SHP77 (cell line): ENCODE measurements around the gene RCOR2.

ENCODE experiments used
- DNase-seq, 2 experiments: peaks; one replicate each; lab custom pipeline; 2025; lab: John Stamatoyannopoulos, UW

Gene RCOR2

GRCh38 chr11:63907063-63907462, 9.9 kb downstream of the RCOR2 start:
- no peak for DNase-seq

- peak in 1 of 2 experiments; percentile 13 for DNase-seq
Measured at GRCh38 chr11:63906585-63906984, 10.4 kb downstream of the RCOR2 start.

- no peak for DNase-seq
Measured at GRCh38 chr11:63906087-63906486, 10.9 kb downstream of the RCOR2 start.

GRCh38 chr11:63905179-63905578, 11.8 kb downstream of the RCOR2 start:
- DNase-seq, result no peak

DNA sequence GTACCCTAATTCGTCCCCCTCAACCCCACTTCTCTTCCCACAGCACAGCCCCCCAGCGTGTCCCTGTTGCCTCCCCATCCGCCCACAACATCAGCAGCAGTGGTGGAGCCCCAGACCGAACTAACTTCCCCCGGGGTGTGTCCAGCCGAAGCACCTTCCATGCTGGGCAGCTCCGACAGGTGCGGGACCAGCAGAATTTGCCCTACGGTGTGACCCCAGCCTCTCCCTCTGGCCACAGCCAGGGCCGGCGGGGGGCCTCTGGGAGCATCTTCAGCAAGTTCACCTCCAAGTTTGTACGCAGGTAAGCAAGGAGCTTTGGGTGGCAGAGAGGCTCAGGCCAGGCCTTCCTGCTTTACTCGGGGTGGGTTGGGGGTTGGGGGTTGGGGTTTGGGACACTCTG, 12.2 kb downstream of the RCOR2 start:
- no peak for DNase-seq

- DNase-seq, result no peak
Measured at GRCh38 chr11:63903884-63904283, 13.1 kb downstream of the RCOR2 start.

DNA sequence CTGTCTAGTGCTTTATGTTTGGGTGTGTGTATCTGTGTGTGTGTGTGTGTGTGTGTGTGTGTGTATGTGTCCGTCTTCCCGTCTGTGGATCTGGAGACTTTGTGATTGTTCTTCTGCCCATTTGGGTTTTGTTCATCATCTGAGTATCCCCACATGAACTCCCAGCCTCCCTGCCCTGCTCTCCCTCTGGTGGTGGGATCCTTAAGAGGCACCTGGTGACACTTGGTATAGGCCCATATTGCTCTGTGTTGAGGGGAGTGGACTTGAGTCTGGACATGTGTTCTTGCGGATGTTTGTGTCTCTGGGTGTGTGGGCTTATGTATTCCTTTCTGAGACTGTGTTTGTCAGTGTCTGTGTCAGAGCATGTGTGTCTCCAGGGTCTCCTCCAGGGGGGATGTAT, 15.3 kb downstream of the RCOR2 start:
- DNase-seq, result no peak

GRCh38 chr11:63897459-63898146, 19.4 kb downstream of the RCOR2 start:
- no peak for DNase-seq

- no peak for DNase-seq
Measured at GRCh38 chr11:63896071-63896470, 20.9 kb downstream of the RCOR2 start.

GRCh38 chr11:63893355-63893754, 23.6 kb downstream of the RCOR2 start:
- DNase-seq, result no peak

DNA sequence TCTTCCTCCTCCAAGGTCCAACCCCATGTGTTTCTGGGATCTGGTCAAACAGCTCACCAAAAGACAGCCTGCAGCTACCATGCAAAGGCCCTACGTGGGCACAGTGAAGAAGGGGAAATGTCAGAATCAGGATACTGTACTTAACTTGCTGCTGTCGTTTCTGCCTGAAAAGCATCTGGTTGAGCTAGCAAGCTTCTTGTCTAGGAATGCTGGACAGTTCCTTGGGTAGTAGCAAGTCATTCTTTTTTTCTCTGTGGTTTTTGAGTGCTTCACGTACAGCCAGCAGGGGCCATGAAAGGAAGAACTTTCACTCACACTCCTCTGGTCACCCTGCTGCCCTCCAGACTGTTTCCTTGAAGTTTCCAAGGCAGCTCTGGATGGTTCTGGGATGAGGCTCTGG, 24.7 kb downstream of the RCOR2 start:
- DNase-seq, result no peak

DNA sequence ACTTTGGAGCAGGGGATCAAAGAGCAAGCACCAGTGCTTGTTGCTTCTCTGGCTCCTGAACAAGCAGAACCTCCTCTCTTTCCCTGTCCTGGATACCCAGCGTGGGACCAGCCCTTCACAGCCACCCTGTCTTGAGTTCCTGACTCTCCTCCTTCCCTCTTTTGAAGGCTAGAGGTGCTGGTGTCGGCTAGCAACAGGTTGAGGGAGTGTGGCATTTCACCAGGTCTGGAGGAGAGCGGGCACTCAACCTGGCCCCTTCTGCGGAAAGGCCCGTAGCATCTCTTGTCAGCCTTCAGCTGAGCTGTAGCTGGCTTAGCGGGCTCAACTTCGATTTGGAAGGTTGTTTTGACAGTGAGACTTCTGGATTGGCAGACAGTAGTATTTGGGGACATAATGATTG, 26.6 kb downstream of the RCOR2 start:
- DNase-seq, result no peak

- DNase-seq, result no peak
Measured at GRCh38 chr11:63889344-63889743, 27.6 kb downstream of the RCOR2 start.

GRCh38 chr11:63888170-63889086, 28.5 kb downstream of the RCOR2 start:
- peak; percentile 24 to 28 for DNase-seq

- DNase-seq, result no peak
Measured at GRCh38 chr11:63887386-63887999, 29.5 kb downstream of the RCOR2 start.

GRCh38 chr11:63884196-63884932, 32.6 kb downstream of the RCOR2 start:
- DNase-seq, result no peak

GRCh38 chr11:63883791-63884190, 33.2 kb downstream of the RCOR2 start:
- DNase-seq, result no peak

- no peak for DNase-seq
Measured at GRCh38 chr11:63882555-63883242, 34.3 kb downstream of the RCOR2 start.

- no peak for DNase-seq
Measured at GRCh38 chr11:63880403-63880790, 36.6 kb downstream of the RCOR2 start.

- no peak for DNase-seq
Measured at GRCh38 chr11:63879598-63880402, 37.2 kb downstream of the RCOR2 start.
